ENCODE measurements around the gene MKNK1. TPM values are rescaled to one million over a fixed set of nuclear protein-coding genes. Genes with fewer than 3 reads are reported as not detected.

Gene MKNK1
- total RNA-seq, 1 donor from 2014 or later, result 77.6 TPM

GRCh38 chr1:46649764-46650163 is 45.7 kb upstream of the MKNK1 start:
- intact Hi-C loops (cut with DNase I), result no loop called here
- no peak for TF ChIP-seq CTCF (IDR thresholded peaks at IDR 0.05)

GRCh38 chr1:46647611-46648010 is 43.5 kb upstream of the MKNK1 start:
- TF ChIP-seq CTCF (IDR thresholded peaks at IDR 0.05), result no peak
- ATAC-seq (no peak), DNase-seq (no peak)
- Histone ChIP-seq H3K27me3 (ENCODE audit: low read depth) (no peaks in the 10 kb centered on the region), H3K27ac (no peak overlapping the region), H3K4me3 (no peak overlapping the region), H3K36me3 (peaks cover 44% of the 10 kb centered on the region), H3K9me3 (no peaks in the 10 kb centered on the region), H3K4me1 (no peaks in the 10 kb centered on the region)
- intact Hi-C loops (cut with DNase I), result no loop called here

More at GRCh38 chr1:46649764-46650163, 45.7 kb upstream of the MKNK1 start:
- H3K4me3 ChIP-seq, result no peak overlapping the region
- no peaks in the 10 kb centered on the region for H3K4me1 ChIP-seq
- peaks cover 60% of the 10 kb centered on the region for H3K36me3 ChIP-seq
- no peak overlapping the region for H3K27ac ChIP-seq
- no peaks in the 10 kb centered on the region for H3K27me3 ChIP-seq (ENCODE audit: low read depth)
- DNase-seq, result no peak
- no peak for ATAC-seq
- no peaks in the 10 kb centered on the region for H3K9me3 ChIP-seq

GRCh38 chr1:46646844-46647243 is 42.8 kb upstream of the MKNK1 start:
- Histone ChIP-seq H3K9me3 (no peaks in the 10 kb centered on the region), H3K4me3 (no peak overlapping the region), H3K36me3 (peaks cover 42% of the 10 kb centered on the region), H3K27ac (no peak overlapping the region), H3K4me1 (no peaks in the 10 kb centered on the region), H3K27me3 (ENCODE audit: low read depth) (no peaks in the 10 kb centered on the region)
- DNase-seq, result no peak
- intact Hi-C loops (cut with DNase I), result no loop called here
- no peak for TF ChIP-seq CTCF (IDR thresholded peaks at IDR 0.05)
- ATAC-seq, result no peak

- DNase-seq (no peak), ATAC-seq (no peak)
- no peak for TF ChIP-seq CTCF (IDR thresholded peaks at IDR 0.05)
- Histone ChIP-seq H3K27ac (no peak overlapping the region), H3K27me3 (ENCODE audit: low read depth) (no peaks in the 10 kb centered on the region), H3K4me1 (no peaks in the 10 kb centered on the region), H3K9me3 (no peaks in the 10 kb centered on the region), H3K36me3 (peaks cover 42% of the 10 kb centered on the region), H3K4me3 (no peak overlapping the region)
- intact Hi-C loops (cut with DNase I), result no loop called here
Measured at GRCh38 chr1:46646331-46646730, 42.3 kb upstream of the MKNK1 start.

- intact Hi-C loops (cut with DNase I), result no loop called here
Measured at GRCh38 chr1:46645815-46646214, 41.7 kb upstream of the MKNK1 start.

More at GRCh38 chr1:46645815-46646214, 41.7 kb upstream of the MKNK1 start:
- Histone ChIP-seq H3K27ac (no peak overlapping the region), H3K36me3 (peaks cover 41% of the 10 kb centered on the region), H3K27me3 (ENCODE audit: low read depth) (no peaks in the 10 kb centered on the region), H3K4me1 (no peaks in the 10 kb centered on the region), H3K9me3 (no peaks in the 10 kb centered on the region), H3K4me3 (no peak overlapping the region)
- DNase-seq (no peak), ATAC-seq (no peak)
- no peak for TF ChIP-seq CTCF (IDR thresholded peaks at IDR 0.05)
